HG03025 (cell line): ENCODE results near the gene NPTX1.

Source experiments
- ATAC-seq: cut with Tn5 transposase; IDR thresholded peaks from one replicate; pipeline ENCODE4 v1.9.1; 2021; ENCODE audit warnings: mild to moderate bottlenecking, moderate library complexity; ENCODE audit not compliant: unreplicated experiment, low FRiP score

NPTX1 gene

DNA sequence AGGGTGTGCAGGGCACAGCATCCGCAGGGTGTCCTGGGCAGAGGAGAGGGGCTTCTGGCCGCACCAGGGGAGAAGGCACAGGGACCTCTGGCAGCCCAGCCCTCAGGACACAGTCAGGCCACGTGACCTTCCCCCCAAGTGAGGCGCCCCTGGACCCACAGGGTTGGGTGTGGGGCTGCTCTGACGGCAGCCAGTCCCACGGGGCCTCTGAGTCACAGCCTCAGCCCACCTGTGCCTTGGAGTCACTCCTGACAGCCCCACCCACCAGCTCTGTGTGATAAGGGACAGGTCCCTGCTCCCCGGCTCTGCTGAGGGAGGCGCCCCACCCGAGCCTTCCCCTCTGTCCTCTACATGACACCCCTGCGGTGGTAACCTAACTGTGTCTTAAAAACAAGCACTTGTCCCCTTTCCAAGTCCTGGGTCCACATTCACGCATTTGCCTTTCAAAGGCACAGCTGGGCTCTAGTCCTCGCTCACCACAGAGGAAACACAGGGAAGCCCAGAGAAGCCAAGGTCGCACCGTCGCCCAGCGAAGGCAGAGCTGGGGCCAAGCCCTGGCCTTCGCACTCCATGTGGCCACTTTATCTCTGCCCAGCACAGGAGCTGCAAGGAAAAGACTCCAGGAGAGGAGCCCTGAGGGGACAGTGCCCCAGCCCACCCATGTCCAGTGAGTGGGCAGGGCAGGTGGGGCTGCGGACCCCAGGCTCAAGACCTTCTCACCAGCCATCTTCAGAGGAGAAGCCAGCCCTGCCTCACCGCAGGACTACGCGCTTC lies 5.1 kb upstream of the NPTX1 start:
- no peak for ATAC-seq

DNA sequence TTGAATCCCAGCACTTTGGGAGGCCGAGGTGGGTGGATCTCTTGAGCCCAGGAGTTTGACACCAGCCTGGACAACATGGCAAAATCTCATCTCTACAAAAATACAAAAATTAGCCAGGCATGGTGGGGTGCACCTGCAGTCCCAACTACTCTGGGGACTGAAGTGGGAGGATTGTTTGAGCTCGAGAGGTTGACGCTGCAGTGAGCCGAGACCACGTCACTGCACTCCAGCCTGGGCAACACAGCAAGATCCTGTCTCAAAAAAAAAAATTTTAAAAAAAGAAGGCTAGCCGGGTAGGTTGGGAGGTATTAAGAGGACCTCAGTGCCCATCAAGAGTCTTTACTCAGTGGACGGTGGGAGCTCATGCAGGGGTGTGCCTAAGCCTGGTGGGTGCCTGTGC lies 3.8 kb upstream of the NPTX1 start:
- no peak for ATAC-seq

- ATAC-seq, result no peak
Measured at GRCh38 chr17:80479246-80479566, 2.8 kb upstream of the NPTX1 start.

DNA sequence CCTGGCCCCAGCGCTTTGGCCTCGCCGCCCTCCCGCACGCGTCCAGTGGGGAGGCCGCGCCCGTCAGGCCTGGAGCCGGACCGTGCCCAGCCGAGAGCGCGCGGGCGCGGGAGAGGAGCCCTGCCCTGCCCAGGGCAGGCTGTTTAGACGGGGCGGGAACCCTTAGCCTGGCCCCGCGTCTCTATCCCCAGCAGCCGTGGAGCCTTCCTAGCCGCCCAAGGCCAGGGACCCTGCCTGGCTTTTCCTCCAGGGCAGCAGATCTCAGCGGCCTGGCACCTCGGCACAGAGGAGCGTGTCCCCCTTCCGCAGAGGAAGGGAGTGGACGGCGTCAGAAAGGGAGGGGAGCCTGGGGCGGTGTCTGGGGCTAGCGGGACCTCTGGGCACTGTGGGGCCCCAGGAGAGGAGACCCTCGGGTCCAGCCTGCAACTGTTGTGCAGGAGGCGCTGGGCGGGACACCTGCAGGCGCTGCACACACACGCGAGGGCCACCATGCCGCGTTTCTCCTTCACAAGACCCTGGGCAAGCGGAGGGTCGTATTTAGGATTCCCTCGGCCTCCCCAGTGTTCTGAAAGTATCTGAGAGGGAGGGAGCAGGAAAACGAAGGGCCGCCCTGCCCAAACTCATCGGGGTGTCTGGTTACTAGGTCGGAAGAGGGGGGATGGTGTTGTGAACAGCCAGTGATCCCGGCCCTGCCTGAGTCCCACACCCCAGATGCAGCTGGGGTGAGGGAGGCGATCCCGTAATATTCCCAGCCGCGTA lies 2.3 kb upstream of the NPTX1 start:
- ATAC-seq, result no peak

DNA sequence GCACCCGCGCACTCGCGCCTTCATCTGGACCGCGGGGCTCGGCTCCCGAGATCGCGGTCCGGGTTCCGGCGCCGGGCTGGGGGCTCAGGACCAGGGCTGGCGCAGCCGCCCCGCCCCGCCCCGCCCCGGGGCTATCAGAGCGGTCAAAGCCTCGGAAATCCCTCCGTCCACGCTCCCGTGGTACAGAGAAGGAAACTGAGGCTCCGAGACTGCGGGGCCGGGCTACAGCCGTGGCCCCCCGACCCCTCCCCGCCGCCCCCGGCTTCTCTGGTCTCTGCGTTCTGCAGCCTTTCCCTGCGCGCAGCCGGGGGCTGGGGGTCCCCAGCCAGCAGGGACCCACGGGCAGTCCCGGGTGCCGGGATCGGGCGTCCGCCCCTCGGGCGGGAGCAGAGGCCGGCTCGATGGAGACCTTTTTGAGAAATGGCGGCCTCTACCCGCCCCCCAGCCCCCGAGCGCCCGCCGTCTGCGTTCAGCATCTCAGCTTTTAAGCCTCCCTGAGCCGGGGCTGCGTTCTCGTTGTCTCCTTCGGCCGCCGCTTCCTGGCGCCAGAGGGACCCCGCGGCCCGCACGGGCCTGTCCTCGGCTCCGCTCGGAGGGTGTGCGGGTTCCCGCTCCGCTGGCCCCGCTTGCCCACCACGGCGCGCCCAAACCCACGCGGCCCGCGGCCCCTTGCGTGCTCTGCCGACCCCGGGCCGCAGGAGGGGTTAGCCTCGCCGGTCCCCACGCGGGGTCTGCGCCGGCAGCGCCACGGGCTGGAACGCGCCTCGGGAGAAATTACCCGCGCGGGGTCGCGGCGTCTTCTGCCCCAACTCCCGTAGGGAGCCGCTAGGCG lies 1.5 kb upstream of the NPTX1 start:
- no peak for ATAC-seq

- no peak for ATAC-seq
Measured at GRCh38 chr17:80476877-80477646, 655 bp upstream of the NPTX1 start.

- ATAC-seq, result no peak
Measured at GRCh38 chr17:80474961-80475909, 1.2 kb downstream of the NPTX1 start.

DNA sequence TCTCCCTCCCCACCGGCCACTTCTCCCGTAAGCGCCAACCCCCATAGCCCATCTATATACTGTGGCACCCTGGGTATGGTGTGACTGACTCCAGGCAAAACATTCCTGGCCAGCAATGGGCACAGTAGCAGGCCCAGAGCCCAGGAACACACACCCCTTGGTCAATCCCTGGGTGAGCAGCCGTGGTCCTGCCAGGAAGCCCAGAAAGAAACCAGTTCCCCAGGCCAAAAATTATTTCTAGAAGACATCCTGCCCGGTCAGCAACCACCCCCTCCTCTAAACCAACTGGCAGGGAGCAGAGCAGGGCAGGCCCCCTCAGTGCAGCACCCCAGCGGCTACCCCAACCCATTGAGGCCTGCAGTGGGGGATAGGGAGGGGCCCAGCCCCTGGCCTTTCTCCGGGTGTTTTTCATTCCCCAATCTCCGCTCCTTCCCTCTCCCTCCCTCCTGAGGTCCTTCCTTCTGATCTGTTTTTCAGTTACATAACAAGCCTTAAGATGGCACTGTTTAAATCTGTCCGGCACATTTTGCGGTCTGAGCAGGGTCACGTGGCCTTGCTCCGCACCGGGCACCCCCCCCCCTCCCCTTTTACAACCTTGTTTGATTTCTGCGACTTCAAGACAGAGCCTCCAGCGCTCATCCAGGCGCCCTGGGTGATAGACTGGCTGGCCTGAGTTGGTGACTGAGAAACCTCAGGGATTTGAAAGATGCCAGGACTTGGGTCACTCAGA lies 2.0 kb downstream of the NPTX1 start:
- no peak for ATAC-seq

DNA sequence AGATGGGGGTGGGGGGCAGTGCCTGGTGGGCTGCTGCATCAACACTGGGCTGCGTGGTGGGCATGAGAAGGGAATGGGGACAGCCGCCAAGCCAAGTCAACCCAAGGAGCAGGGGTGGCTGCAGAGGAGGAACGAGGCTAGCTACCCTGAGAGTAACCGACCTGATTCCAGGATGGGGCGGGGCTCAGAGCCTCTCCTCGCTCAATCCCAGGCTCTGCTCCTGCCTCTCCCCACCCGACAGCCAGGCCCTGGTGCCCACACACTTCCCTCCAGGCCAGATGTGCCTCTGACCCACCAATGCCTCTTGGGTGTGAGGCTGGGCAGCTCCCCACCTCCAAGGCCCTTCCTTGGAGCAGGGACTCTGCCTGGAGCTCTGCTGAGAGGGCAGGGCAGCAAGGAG lies 2.7 kb downstream of the NPTX1 start:
- ATAC-seq, result no peak

GRCh38 chr17:80472996-80473395 lies 3.4 kb downstream of the NPTX1 start:
- ATAC-seq, result no peak

GRCh38 chr17:80471922-80472321 lies 4.5 kb downstream of the NPTX1 start:
- ATAC-seq, result no peak

DNA sequence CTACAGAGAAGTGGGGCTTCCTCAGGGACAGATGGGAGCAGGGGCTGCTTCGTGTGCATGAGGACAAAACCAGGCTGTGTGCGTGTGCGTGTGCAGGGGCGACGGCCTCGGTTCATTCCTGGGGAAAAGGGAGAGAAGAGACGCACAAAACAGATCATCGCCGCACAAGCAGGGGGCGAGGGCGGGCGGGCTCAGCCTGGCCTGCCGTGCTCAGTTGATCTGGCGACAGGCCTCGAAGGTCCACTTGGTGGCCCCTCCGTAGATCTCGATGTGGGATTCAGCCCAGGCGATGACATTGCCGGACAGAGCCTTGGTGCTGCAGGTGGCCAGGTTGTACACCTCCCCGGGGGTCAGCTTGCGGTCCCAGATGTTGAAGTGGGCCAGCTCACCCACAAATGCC lies 5.8 kb downstream of the NPTX1 start:
- ATAC-seq, result no peak

DNA sequence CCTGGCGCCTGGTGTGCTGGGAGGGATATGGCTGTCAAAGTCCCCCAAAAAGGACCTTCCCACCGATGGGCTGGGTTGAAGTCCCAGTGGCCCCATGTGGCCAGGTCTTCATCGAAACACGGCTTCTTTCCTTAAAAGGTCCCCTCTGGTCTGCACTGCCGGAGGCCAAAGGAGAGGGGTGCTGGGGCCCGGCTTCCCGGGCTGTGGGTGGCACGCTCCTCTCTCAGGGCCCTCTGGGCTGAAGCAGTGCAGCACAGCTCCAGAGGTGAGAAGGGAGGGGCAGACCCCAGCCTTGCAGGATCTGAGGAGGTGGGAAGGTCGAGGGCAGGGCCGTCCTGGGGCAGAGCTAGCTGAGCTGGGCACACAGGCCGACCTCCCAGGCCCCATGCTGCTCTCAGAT lies 6.7 kb downstream of the NPTX1 start:
- ATAC-seq, result no peak

DNA sequence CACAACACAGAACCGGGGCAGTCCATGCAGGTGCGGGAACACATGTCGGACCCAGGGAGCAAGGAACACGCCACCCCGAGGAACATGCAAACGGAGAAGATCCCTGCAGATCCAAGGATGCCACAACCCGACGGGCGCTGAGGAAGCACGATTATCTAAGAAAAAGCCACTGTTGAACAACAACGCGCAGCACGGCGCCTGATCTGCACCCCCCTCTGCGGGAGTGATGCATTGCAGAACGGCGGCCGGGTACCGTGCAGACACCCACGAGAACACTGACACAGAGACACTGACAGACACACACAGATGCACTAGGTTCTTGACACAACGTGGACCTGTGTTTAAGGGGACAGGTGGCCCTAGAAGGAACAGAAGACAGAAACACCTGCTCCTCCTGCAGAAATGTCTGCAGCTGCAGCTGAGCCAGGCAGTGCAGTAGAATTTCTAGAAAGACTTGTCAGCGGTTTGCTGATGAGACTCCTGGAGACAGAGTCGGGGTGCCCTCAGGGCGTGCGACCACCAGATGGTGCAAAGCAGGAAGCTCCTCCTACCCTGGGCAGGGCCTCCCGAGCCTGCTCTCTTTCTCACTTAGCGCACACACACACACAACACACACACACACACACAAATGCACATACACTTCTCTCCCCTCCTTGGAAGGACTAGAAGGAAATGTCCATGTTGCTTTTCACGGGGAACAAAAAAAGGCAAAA lies 7.5 kb downstream of the NPTX1 start:
- no peak for ATAC-seq

DNA sequence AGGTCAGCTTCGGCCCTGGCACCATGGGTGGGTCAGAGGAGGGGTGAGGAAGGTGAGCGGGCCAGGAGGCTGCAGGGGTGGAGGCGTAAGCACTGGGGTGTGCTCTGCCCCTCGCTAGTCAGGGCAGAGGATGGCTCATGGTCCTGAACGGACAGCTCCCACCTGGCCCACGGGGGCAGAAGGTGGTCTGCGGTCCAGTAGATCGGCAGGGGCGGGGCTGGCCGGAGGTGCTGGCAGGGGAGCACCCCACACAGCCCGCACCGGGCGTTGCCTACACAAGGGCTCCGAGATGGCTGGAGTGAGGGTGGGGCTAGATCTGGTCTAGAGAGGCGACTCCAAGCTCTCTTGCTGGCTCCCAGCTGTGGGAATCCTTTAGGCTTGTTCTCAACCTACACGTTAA lies 8.2 kb downstream of the NPTX1 start:
- ATAC-seq, result no peak

DNA sequence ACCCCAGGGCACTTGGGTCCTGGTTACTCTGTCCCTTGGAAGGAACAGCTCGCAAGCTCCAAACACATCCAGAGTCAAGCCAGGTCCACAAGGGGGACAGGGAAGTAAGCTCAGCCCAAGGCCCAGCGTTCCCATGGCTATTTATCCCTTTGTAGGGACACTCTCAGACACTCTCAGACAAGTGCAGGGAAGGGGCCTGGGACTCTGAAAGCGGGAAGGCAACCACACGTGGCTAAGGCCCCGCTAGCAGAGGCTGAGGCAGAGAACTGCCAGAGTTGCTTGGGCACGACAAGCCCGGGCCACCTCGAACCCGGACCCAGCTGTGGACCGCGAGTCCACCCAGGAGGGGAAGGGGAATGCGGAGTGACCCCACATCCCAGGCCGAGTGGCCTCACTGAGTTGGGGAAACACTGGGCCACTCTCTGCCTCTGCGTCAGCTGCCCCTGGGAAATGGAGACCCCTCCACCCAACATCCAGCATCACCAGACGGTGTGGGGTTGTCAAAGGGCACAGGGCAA lies 10.2 kb downstream of the NPTX1 start:
- no peak for ATAC-seq

DNA sequence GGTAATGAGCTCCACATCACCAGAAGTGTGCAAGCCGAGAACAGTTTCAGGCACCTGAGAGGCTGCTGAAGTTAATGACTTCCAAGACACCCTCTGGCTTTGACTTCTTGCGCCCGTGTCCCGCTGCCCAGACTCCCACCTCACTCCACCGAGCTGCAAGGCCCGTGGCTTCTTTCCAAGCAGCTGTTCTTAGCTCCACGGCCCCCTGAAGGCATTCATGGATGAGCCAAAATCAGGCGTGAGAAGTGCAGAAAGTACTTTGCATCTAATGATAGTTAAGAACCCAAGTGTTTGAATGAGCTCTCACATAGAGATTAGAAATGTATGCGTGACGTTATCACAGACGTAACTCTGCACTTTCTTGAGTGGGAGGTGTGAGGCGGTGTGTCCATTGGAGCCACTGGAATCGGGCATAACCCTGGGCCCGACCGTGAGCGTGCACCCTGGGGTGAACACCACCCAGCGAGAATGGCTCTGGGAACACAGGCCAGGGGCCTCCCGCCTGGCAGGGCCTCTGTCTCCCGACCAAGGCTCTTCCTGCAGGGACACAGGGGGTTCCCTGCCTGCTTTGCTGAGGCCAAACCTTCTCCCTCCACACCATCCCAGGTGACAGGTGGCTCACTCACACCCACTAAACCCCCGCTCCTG lies 11.0 kb downstream of the NPTX1 start:
- ATAC-seq, result no peak

- no peak for ATAC-seq
Measured at GRCh38 chr17:80464486-80464885, 11.9 kb downstream of the NPTX1 start.
